Kidney capillary endothelial cell (primary cell): ENCODE results near the gene RNASEL.

ENCODE experiments used
- DNase-seq: peaks from one replicate; pipeline ENCODE4 v3.0.0-alpha.2; 2018; ENCODE audit warnings: low spot score

Gene RNASEL

DNA sequence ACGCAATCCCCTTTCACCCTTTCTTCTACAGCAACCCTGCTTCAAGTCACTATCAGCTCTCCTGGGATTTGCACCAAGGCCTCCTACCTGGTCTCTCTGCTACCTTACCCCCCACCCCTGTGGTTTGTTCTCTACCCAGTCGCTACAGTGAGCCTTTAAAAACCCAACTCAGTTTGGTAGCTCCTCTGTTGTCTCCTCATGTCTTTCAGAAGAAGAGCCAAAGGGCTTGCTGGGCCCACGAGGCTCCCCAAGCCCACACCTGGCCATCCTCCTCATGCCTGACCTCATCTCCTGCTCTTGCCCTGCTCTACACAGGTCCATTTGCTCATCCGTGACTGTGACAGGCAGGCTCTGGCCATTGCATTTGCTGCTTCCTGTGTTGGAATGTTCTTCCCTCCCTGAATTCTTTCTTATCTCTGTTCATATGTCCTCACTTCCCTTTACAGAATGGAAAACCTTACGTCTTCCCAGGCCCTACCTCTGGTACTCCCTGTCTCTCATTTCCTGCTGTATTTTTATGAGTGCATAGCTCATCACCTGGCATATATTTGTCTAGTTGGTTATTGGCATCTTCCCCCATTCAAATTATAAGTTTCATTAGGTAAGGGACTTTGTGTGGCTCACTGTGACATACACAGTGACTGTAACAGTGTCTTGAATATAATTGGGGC, 11.8 kb upstream of the RNASEL start:
- no peak for DNase-seq

DNA sequence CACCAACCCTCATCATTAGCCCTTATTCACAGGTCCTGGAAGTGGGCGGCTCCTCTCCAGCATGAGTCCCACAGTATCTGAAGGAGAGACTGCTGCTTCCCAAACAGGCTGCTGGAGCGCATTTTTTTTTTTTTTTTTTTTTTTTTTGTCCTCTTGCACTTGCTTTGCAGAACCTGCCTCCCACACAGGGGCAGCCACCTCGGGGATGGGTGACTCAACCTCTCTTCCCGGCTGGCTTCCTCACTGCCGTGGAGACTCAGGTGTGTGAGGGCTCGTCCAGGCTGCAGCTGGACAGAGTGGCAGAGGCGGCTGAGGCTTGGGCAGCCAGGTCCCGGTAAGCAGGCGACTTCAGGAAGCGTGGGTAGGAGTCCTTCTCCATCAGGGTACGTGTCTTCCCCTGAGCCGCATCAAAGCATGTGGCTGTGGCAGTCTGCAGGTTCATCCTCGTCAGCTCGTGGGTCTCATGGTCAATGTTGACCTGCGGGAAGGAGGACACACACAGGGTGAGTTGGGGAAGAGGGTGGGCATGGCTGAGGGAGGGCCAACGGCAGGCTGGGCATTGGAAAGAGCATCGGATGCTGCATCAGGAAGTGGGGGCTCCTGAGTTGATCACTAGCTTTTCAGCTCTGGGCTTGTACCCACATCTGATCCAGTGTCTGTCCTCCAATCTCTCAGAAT, 11.1 kb upstream of the RNASEL start:
- DNase-seq = no peak

DNA sequence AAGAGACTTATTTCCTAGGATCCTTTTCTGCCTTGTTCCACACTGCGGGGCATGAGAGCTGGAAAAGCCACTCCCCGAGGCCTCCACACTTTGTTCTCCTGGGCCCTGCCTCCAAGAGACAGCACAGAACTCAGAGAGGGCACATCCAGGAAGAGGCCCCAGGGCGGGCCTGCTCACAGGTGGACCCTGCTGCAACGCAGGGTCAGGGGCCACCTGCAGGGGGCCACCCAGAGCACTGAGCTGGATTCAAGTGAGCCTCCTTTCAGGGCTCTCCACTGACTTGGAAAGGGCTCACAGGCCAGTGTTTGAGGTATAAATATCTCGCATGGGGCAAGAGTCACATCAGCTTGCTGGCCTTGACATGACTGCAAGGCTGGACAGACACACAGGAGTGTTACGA, 10.3 kb upstream of the RNASEL start:
- no peak for DNase-seq

DNA sequence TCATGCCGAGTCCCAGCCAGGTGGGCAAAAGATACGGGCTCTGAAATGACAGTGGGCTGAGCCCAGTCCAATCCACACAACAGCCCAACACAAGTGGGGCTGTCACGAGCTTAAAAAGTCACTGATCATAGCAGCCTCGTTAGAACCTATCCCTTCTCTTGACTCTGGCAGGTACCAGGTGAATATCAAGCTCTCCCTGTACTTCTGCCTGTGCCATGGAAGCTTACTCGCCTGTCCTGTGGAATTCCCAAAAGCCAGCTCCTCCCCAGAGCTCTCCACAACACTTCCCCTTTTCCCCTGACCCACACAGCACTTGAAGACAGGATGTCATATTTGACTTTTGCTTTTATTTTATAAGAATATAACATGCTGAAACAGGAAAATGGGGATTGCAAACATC, 9.2 kb upstream of the RNASEL start:
- no peak for DNase-seq

DNA sequence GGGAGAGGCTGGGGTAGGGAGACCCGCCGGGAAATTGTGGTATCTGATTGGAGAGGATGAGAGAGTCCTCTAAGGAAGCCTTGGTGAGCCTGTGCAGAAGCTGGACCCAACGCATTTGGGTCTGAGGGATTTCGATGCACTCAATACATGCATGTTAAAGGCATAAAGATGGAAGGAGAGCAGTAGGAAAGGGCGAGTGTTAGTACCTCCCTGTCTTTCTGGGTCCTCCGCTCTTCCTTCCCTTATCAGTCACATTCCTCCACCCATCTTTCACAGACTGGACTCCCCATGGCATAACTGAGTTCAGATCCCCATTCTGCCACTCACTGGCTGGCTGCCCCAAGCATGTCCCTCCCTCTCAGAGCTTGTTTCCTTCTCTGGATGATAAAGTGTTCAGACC, 7.9 kb upstream of the RNASEL start:
- DNase-seq = no peak

DNA sequence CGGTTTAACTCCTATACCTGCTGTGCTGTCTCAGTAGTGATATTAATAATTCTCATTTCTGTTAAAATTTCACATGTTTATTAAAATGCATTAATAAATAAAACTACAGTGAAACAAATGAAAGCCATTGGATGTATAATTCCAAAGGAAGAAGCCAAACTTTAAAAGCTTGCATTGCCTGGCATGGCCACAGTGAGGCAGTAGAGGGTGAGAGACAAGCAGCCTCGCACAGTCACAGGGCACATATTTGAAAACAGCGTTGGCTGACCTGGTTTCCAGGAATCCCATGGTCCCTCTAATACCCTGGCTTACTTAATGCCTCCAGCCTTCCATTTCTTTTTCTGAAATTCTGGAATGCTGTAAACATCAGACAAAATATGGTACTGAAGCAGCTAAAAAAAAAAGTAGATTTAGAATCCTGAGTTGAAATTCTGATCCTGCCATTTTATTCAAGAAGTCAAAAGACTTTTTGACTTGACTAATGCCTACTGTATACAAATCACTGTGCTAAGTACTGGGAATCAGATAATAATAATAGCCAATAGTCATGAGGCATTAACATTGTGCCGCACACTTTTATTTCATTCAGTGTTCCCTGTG, 6.7 kb upstream of the RNASEL start:
- DNase-seq = peak; percentile 67

DNA sequence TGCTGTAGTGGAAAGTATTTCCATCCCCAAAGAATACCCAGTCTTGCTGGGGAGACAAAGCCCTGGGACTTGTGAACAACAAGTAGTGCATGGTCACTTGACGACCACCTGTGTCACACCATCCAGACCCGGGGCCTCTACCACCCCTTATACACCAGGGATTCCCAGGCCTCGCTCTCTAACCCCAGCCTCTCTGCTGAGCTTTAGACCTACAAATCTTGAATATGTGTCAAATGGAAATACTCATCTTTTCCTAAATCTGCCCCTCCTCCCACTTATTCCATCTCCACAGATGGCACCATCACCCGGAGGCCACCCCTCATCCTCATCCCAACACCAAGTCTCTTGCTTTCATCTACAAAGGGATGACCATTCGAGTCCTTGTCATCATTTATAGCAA, 875 bp upstream of the RNASEL start:
- no peak for DNase-seq

DNA sequence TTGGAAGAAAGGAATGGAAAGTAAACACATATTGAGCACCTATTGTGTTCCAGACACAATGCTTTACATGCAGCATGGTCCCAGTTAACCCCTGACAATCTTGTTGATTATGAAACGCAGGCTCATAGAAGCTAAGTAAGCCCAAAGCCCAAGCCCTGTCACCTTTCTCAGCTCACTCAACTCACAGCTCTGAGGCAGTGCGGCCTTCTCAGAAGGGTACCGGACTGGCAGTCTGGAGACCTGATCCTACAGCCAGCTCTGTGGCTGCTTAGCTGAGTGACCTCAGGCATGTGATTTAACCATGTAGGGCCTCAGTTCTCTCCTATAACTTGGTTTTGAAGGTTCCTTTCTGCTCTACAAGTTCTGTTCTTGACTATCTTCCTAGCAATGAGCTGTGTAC, 464 bp upstream of the RNASEL start:
- DNase-seq = no peak

DNA sequence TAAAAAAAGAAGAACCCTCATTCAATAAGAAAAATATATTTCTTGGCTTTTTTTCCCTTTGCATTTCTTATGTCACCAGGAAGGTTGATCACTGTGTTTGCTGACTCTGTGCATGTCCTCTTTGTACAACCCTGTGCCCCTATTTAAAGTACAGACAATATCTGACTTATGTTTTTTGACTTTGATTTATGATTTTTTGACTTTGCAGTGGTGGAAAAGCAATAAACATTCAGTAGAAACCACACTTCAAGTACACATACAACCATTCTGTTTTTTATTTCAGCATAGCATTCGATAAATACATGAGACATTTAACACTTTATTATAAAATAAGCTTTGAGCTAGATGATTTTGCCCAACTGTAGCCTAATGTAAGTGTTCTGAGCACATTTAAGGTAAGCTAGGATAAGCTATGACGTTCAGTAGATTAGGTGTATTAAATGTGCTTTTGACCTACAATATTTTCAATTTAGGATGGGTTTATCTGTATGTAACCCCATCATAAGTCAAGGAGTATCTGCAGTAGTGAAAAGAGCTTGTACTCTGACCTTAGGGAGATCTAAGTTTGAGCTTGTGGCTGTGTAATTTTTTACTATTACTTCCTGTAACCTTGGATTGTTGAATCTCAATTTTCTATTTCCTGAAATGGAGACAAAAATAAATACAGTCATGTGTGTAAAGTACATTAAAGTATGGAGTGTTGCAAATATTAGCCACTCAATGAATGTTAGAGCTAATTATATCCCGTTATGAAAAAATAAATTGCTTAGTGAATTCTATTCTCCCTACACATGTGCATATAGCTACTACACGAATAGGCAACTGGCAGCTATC, 1.2 kb downstream of the RNASEL start:
- no peak for DNase-seq

DNA sequence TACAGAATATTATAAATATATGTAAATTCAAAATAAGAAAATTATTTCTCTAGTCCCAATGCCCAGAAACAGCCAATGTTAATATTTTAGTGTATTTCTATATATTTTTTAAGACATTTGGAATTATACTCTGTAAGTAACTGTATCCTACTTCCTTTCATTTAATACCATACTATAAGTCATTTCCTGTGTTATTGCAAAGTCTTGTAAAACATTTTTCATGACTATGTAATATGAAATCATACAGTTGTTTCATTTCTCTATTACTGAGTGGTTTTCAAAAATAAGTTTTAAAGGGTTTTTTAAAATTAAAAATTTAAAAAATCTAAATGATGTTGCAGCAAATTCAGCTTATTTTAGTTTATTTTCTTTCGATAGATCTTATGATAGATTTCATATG, 2.0 kb downstream of the RNASEL start:
- DNase-seq = no peak

DNA sequence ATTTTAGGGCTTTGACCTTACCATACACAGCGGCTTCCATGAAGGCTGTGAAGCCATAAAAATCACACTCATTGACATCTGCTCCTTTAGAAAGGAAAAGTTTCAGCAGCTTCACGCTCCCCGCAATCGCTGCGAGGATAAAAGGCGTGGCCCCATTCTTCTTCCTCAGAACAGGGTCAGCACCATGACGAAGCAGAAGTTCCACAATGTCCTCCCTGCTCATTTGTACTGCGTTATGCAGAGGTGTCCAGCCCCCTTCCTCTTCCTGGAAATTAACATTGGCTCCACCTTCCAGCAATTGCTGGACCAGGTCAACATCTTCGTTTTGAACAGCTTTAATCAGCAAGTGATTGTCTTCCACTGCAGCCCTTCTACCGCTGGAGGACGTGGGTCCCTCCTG, 2.7 kb downstream of the RNASEL start:
- no peak for DNase-seq

DNA sequence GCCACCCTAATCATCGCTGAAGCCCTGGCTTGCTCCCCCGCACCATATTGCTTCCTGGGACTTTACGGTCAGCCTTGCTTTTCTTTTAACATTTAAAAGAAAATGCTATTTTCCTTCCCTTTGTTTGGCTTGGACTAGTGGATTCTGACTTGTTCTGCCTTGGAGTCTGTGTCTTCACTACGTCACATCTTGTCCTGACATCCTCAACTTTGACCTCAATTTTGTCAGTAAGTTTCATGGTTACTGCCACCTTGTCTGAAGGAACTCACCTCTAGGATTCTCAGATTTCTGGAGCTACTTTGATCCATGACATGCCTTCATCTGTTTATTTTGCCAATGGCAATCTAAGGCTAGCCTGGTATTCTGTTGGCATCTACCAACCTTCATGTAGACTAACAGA, 4.3 kb downstream of the RNASEL start:
- no peak for DNase-seq

DNA sequence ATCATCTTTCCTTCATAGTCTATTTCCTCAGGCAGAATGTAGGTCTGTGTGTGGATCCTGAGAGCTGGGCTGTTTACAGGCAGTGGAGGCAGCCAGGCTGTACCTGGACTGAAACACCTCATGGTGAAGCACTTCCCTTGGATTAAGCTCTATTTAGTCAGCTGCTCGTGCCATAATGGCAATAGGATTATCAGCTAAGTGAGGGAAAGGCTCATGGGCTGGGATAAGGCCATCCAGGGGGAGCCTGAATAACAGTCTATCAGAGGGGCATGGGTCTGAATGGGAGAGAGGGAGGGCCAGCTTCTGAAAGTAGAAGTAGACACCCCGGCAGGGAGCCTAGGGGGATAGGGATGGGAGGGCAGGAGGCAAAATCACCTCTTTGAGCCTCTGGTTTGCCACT, 8.3 kb downstream of the RNASEL start:
- no peak for DNase-seq

DNA sequence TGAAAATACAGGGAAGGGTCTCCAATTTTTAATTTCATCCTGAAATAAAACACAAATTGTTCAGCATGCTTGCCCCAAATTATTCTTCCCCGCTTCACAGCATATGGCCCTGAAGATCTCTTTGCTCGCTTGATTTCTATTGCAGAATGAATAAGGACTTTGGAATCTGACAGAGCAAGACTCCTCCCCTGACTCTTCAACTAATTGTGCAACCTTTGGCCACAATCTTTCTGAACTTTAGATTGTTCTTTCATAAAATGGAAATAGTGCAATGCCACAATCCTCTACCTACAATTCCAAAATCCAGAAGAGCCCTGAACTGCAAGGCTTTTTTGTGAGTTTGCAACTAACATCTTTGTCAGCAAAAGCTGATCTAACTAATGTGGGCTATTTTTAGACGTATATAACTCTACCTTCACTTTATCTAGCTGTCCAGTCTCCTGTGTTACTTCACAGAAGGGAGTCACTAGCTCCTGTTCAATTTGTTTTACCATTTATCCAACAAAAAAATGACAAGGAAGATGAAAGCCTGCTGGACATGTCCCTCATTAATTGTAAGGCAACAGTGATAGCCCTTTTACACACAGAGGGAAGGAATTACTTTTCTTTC, 13.4 kb downstream of the RNASEL start:
- no peak for DNase-seq

DNA sequence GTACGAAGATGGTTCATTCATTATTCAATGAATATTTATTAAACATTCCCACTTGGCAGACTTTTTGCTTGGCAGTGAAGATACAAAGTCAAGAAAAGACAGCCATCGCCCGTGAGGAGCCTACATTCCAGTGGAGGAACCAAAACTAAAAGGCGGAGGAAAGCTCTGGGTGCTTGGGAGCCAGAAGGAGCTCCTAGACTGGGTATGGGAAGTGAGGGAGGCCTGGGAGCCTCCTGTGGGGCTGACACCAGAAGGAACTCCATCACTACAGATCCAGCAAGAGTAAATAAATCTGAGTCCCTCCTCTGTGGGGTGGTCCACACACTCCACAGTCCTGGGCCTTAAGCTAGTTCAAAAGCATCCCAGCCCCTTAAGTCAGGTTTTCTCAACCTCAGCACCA, 14.9 kb downstream of the RNASEL start:
- DNase-seq = no peak

DNA sequence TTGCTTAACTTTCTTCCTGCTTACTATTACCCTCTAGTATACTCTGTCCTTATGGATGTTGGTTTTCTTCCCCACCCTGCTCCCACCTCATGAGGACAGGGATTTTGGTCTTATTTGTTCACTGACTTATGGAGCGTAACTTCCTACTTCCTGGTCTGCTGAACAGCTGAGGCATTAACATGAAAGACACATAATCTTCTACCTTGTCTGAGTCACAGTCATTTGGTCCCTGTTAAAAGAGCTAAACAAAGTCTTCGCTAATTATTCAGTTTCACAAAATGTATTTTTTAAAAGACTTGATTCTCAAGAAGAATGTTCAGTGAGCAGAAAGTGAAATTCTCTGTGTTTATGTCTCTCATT, 18.5 kb downstream of the RNASEL start:
- DNase-seq = no peak

DNA sequence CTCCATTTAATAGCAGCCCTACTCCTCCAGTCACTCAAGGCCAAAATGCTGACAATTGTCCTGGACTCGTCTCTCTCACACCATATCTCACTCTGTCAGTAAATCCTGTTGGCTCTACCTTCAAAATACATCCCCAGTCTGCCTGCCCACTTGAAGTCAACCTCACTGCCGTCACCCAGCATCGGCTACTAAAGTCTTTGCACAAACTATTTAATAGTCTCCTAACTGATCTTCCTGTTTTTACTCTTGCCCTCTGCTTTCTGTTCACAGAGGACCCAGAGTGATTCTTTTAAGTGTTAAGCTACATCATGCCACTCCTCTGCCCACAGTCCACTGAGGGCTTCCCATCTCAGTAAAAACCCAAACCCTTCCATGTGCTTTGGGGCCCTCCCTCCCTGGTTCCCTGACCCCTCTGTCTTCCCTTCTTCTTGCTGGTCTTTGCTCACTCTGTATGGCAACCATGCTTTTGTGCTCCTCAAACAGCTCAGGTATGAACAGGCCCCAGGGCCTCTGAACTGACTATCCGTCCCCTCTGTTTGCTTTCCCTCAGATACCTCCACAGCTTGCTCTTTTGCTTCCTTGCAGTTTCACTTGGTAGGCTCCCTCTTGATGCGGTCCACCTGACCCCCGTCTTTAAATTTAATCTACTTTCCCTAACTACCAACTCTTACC, 19.0 kb downstream of the RNASEL start:
- no peak for DNase-seq

DNA sequence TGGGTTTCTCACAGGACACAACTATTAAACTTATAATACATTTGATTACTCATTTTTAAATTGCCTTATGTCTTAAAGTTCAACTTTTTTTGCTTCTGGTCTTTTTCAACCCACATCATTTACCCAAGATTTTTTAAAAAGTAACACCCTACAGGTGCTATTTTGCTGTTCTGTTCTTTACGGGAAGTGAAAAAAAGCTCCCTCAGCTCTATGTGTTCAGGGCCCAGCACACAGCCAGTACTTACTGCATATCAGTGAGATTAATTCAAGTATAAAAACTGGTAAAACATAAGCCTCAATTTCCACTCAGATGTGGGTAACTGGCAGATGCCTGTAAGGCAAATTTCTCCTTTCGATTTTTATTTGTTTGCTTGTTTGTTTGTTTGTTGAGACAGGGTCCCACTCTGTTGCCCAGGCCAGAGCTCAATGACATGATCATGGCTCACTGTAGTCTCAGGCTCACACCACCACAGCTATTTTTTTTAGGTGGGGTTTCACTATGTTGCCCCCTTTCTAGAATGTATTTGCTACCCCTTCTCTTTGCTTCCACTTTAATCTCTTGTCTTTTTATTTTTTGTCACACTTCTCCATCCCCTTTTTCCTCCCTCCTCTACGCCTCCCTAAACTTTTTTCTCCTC, 20.3 kb downstream of the RNASEL start:
- no peak for DNase-seq

DNA sequence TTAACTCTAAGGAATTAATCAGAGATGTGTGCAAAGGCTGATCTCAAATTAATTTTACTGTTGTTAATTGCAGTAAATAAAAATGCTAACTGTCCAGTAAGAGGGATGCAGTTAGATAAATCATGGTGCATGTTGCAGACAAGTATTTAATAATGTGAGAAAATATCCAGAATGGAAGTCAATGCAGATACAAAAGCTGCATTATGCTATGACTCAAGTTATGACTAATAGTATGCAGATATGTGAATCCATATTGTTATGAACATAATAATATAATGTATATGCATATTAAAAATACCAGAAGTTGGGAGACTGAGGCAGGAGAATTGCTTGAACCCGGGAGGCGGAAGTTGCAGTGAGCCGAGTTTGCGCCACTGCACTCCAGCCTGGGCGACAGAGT, 21.4 kb downstream of the RNASEL start:
- DNase-seq = no peak

DNA sequence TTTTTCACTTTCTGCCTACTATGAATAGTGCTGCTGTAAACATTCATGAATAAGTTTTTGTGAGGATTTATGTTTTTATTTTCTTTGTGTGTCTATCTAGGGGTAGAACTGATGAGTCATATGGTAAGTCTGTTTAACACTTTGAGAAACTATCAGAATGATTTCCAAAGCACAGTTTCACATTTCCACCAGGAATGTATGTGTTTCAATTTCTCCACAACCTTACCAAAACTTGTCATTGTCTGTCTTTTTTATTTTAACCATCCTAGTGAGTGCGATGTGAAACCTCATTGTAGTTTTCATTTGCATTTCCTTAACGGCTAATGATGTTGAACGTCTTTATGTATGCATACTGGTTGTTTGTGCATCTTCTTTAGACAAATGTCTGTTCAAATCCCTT, 23.5 kb downstream of the RNASEL start:
- no peak for DNase-seq

DNA sequence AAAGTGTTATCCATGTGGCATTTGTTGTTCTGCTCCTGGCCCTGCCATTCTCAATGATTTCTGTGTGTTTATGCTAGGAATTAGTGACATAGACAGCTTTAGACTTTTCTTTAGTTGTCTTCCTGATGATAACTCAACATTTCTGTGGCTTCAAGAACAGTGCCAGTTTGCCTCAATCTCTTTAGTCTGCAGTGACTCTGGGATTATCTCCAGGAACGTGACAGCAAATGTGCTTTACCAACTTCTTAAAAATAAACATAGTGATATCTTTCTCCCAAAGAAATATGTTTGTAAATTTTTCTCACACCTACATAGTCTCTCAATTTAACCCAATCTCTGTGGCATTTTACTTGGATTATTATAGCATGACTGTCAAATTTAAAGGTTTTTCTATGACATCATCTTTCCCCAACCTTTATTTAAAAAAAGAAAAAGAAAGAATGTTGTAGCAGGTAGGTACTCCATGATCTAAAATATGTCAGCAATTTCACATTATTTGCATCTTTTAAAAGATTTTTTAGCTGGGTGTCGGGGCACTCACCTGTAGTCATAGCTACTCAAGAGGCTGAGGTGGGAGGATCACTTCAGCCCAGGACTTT, 24.6 kb downstream of the RNASEL start:
- no peak for DNase-seq
